ENCODE measurements around the gene TXNDC11.

GRCh38 chr16:11719171-11719570 lies 23.5 kb downstream of the TXNDC11 start:
- TF ChIP-seq CTCF (IDR thresholded peaks at IDR 0.05; ENCODE audit: low read depth, low read length) (no peak), POLR2A (IDR thresholded peaks at IDR 0.05; ENCODE audit: extremely low read depth, insufficient read length) (no peak), MYC (IDR thresholded peaks at IDR 0.05; ENCODE audit: low read depth, low read length) (no peak)

Data from NB4 (cell line).